K562 treated with DMSO at 1 percent for 48 hours (cell line): ENCODE measurements around the gene LETM1. TPM values are rescaled to one million over a fixed set of nuclear protein-coding genes. Genes with fewer than 3 reads are reported as not detected.

ENCODE experiments used
- total RNA-seq: library from RNA; unstranded; fragments of 300-600 nt; gene quantifications from 2 replicates; pipeline ENCODE4 v1.2.3, GENCODE V29; 2022; ENCODE audit warnings: low replicate concordance; ENCODE audit errors: extremely low read depth

The LETM1 gene
- total RNA-seq, result not detected in 2 replicates

GRCh38 chr4:1856071-1856942 lies at the start of gene LETM1:
Gene LETM1 (minus strand): TSS chr4:1856156. CDS start chr4:1855950, 206 bp downstream.

DNA sequence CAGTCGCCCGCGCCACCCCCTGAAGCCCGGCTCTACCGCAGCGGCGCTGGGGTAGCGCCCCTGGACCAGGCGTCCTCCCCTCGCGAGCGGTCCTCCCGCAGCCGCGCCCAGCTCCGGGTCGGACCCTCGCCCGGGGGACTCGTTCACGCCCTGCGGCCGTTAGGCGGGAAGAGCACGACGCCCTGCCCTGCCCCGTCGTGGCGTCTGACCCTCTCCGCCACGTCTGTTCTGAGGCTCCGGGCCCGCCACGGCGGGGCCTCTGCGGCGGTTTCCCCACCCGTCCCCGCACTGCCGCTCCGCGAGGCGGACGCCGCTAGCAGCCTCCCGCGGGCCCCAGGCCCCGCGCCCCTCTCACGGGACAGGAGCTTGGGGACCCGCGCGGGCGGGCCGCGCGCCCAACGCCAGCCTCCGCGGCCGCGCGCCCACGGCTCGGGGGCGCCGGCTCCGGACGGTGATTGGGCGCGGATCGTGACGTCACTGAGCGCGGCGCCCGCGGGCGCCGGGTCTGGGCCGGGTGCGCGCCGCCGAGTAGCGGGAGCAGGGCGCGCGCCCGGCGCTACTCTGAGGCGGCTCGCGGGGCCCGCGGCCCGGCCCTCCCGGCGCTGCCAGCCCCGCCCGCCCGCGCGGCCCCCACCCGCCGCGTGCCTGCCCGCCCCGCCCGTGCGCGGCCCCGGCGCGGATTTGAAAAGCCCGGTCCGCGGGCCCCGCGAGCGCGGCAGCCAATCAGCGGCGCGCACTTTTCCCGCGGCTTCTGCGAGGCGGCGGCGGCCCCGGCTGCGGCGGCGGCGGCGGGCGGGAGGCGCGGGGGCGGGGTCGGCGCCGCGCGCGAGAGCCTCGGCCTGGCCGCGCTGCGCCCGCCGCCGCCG lies 14.9 kb upstream of the LETM1 start, which contains the start of gene NSD2:
Gene NSD2, plus strand, starts transcription at position 816 of the 866 bp plus-strand sequence. CDS start 29,262 bp downstream, outside the sequence.

DNA sequence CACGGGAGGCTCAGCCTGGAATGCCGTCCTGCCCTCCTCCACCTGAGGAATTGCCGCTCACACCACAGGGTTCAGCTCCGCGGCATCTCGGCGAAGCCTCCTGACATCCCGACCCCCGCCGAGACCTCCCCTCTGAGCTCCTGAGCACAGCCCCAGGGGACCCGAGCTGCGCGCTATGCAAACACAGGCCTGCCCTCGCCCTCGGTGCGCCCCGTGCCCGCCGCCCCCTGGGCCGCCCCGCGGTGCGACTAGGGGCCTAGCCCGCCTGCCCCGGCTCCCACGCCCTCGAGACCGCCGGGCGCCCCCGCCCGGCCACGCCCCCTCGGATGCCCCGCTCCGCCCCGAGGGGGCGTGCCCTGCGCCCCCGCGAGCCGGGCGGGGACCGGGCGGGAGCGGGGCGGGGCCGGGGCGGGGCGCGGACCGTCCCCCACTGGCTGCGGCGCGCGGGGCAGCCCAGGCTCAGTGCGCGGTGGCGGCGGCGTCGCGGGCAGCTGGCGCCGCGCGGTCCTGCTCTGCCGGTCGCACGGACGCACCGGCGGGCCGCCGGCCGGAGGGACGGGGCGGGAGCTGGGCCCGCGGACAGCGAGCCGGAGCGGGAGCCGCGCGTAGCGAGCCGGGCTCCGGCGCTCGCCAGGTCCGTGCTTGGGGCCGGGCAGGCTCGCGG lies 63.0 kb downstream of the LETM1 start, which contains the start of gene FGFR3:
Gene FGFR3, plus strand, starts transcription at position 462 of the 664 bp plus-strand sequence. CDS start 642 bp downstream, outside the sequence.

Other genes starting within 250 kb of the LETM1 start
- not detected in 2 replicates for gene FAM53A, start 171.8 kb downstream of the LETM1 start, total RNA-seq
- not detected in 2 replicates for gene SLBP, start 143.8 kb downstream of the LETM1 start, total RNA-seq
- gene TMEM129, start 134.8 kb downstream of the LETM1 start, total RNA-seq, result 182 TPM in 1 of 2 replicates, not detected in the other
- gene TACC3, start 134.6 kb downstream of the LETM1 start, total RNA-seq, result not detected in 2 replicates
- gene FGFR3, start 62.9 kb downstream of the LETM1 start, total RNA-seq, result not detected in 2 replicates
- gene NSD2, start 15.2 kb upstream of the LETM1 start, total RNA-seq, result not detected in 2 replicates
- not detected in 2 replicates for gene NELFA, start 152.8 kb upstream of the LETM1 start, total RNA-seq
- not detected in 2 replicates for gene NAT8L, start 203.2 kb upstream of the LETM1 start, total RNA-seq